ENCODE data around the gene PPP2R2B.
"Not testable (repeated sequence)": the region's sequence is repeated elsewhere in the genome, so short reads cannot be mapped to it uniquely, and the experiment has no call there.

- not testable (repeated sequence) for TF ChIP-seq CTCF (conservative IDR thresholded peaks at IDR 0.05; ENCODE audit: low read depth, low read length); MAZ (IDR thresholded peaks at IDR 0.05; ENCODE audit: borderline replicate concordance, low read depth, low read length); POLR2A (IDR thresholded peaks at IDR 0.05; ENCODE audit: low read depth, low read length); MXI1 (IDR thresholded peaks at IDR 0.05; ENCODE audit: borderline replicate concordance, low read depth, low read length)
Measured at GRCh38 chr5:146728746-146729145, 149.8 kb downstream of the PPP2R2B start.
